K562 (cell line): Measurements from ENCODE around the gene MRFAP1. TPM values are rescaled to one million over a fixed set of nuclear protein-coding genes. Genes with fewer than 3 reads are reported as not detected.
A peak's percentile ranks its signal among the peaks of the same experiment; 100 is the strongest.

ENCODE experiments used
- ELF4 ChIP-seq: fragments of 450-650 bp; formaldehyde crosslinking; IDR thresholded peaks from 2 replicates; pipeline ENCODE4 v1.4.0; 2022; ENCODE audit warnings: missing genetic modification characterization
- FOXP1 ChIP-seq: sonication (generic); formaldehyde crosslinking; IDR thresholded peaks from 2 replicates; pipeline ENCODE4 v1.8.0; 2022; ENCODE audit warnings: mild to moderate bottlenecking, missing genetic modification reagents
- ZNF766 ChIP-seq: fragments of 200-800 bp; sonication (Bioruptor generic); conservative IDR thresholded peaks from 2 replicates; pipeline ENCODE4 v1.6.1; 2016; ENCODE audit warnings: missing genetic modification characterization, missing compliant biosample characterization
- polyA plus RNA-seq, 8 experiments: library from polyadenylated mRNA; depleted of rRNA in 4 of 8; stranded (reverse) in 5 of 8; unstranded in 3 of 8; fragments of >200 nt; fragmentation: Nextera tagmentation in 2 of 8; fragmentation: Illumina TruSeq in 1 of 8; extraction: Ambion mirVana in 2 of 8; extraction: Trizol in 1 of 8; gene quantifications; 2 replicates each; pipeline versions ENCODE4 v1.2.1 to v1.2.3, GENCODE V29; 2011 to 2014; ENCODE audit warnings: inconsistent platforms in 1 of 8, missing spikeins in 1 of 8
- total RNA-seq, 7 experiments: library from RNA; depleted of rRNA in 6 of 7; stranded (reverse); fragments of >200 nt in 6 of 7; fragmentation: Illumina TruSeq in 2 of 7; extraction: Trizol in 2 of 7; gene quantifications; 2 replicates each; pipeline versions ENCODE4 v1.2.1 to v1.2.3, GENCODE V29; 2011 to 2021; ENCODE audit warnings: low replicate concordance in 1 of 7
- TF ChIP-seq, protein P1 (sequence below), 2 experiments: fragments of 450-650 bp in 1 of 2; sonication (generic) in 1 of 2; formaldehyde crosslinking in 1 of 2; IDR thresholded peaks; 2 replicates each; pipeline versions ENCODE4 v1.7.1 to v1.9.0; 2016 to 2022; ENCODE audit warnings: inconsistent platforms in 1 of 2, mild to moderate bottlenecking in 1 of 2, missing genetic modification reagents in 1 of 2
- TF ChIP-seq, protein P2 (sequence below): fragments of 250-450 bp; sonication (Bioruptor Pico); IDR thresholded peaks from 2 replicates; pipeline ENCODE4 v1.5.0; 2021; ENCODE audit warnings: mild to moderate bottlenecking, moderate library complexity
- TF ChIP-seq, protein P3 (sequence below): sonication (generic); formaldehyde crosslinking; IDR thresholded peaks from 2 replicates; pipeline ENCODE4 v1.8.0; 2023; ENCODE audit warnings: mild to moderate bottlenecking, missing genetic modification reagents

The MRFAP1 gene
- total and polyA plus RNA-seq, 9 of the 15 experiments (the other 6 are each of a cell fraction or from before 2014, with no cell fraction given), result 46.0 to 270 (median 151) TPM

- TF ChIP-seq, protein P1, sequence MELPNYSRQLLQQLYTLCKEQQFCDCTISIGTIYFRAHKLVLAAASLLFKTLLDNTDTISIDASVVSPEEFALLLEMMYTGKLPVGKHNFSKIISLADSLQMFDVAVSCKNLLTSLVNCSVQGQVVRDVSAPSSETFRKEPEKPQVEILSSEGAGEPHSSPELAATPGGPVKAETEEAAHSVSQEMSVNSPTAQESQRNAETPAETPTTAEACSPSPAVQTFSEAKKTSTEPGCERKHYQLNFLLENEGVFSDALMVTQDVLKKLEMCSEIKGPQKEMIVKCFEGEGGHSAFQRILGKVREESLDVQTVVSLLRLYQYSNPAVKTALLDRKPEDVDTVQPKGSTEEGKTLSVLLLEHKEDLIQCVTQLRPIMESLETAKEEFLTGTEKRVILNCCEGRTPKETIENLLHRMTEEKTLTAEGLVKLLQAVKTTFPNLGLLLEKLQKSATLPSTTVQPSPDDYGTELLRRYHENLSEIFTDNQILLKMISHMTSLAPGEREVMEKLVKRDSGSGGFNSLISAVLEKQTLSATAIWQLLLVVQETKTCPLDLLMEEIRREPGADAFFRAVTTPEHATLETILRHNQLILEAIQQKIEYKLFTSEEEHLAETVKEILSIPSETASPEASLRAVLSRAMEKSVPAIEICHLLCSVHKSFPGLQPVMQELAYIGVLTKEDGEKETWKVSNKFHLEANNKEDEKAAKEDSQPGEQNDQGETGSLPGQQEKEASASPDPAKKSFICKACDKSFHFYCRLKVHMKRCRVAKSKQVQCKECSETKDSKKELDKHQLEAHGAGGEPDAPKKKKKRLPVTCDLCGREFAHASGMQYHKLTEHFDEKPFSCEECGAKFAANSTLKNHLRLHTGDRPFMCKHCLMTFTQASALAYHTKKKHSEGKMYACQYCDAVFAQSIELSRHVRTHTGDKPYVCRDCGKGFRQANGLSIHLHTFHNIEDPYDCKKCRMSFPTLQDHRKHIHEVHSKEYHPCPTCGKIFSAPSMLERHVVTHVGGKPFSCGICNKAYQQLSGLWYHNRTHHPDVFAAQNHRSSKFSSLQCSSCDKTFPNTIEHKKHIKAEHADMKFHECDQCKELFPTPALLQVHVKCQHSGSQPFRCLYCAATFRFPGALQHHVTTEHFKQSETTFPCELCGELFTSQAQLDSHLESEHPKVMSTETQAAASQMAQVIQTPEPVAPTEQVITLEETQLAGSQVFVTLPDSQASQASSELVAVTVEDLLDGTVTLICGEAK (IDR thresholded peaks at IDR 0.05), result no peak
- TF ChIP-seq, protein P1 (CRISPR knock-in tag; IDR thresholded peaks at IDR 0.05), result no peak
- TF ChIP-seq ZNF766 (CRISPR knock-in tag) (no peak), ELF4 (CRISPR knock-in tag) (peak; percentile 53), FOXP1 (CRISPR knock-in tag) (no peak)
- TF ChIP-seq, protein P2, sequence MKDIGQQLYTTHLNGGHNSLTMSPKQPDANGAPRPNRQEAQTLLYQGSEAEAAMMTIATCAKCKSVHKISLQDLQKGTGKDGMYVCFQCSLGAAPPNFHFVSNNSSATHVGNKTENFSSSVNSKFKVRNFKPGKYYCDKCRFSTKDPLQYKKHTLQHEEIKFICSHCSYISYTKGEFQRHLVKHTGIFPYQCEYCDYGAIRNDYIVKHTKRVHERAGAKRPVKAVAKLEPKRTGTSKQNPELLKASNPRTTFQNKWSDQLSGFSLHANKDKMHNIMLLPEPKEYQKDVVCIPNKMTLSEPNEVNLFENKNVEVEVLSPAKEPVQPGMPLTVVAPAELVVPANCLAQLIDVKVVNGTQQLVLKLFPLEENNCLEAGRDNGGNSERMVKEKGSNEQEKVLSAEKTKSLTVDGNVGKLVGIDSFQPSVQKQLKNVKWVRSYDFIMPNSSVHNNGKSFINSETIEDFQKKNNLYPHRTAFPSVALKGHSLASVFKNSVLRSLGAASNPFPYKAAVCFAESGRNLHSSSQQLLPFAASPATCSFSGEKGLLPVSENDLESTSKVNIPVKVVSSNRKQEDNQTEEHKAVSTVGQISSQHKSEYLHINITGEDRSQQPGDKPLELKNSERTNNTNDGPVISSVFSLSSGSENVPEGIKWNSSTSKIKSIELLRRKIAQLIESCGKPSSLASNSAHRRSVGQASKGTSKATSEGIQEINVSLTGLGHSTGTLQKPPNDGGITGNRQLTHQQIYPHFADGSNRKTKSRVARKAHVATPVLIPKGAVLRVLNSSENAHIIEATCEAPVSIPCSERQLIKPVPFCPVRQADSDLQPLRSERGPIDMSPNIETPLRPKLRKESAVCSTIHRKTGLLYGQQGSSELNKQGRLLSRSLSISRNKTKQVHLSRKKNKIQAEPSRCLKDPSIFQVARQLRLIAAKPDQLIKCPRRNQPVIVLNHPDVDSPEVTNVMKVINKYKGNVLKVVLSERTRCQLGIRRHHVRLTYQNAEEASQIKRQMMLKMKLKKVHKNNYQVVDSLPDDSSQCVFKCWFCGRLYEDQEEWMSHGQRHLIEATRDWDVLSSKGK, result no peak
- TF ChIP-seq, protein P3, sequence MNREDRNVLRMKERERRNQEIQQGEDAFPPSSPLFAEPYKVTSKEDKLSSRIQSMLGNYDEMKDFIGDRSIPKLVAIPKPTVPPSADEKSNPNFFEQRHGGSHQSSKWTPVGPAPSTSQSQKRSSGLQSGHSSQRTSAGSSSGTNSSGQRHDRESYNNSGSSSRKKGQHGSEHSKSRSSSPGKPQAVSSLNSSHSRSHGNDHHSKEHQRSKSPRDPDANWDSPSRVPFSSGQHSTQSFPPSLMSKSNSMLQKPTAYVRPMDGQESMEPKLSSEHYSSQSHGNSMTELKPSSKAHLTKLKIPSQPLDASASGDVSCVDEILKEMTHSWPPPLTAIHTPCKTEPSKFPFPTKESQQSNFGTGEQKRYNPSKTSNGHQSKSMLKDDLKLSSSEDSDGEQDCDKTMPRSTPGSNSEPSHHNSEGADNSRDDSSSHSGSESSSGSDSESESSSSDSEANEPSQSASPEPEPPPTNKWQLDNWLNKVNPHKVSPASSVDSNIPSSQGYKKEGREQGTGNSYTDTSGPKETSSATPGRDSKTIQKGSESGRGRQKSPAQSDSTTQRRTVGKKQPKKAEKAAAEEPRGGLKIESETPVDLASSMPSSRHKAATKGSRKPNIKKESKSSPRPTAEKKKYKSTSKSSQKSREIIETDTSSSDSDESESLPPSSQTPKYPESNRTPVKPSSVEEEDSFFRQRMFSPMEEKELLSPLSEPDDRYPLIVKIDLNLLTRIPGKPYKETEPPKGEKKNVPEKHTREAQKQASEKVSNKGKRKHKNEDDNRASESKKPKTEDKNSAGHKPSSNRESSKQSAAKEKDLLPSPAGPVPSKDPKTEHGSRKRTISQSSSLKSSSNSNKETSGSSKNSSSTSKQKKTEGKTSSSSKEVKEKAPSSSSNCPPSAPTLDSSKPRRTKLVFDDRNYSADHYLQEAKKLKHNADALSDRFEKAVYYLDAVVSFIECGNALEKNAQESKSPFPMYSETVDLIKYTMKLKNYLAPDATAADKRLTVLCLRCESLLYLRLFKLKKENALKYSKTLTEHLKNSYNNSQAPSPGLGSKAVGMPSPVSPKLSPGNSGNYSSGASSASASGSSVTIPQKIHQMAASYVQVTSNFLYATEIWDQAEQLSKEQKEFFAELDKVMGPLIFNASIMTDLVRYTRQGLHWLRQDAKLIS (CRISPR knock-in tag), result no peak
Measured at GRCh38 chr4:6676722-6677558, 36.5 kb downstream of the MRFAP1 start (continued).
